DMS114 treated with DMSO at 0.1 percent for 48 hours (cell line): ENCODE results near the gene GPR34.
"Not testable (repeated sequence)": the region's sequence is repeated elsewhere in the genome, so short reads cannot be mapped to it uniquely, and the experiment has no call there.

ENCODE experiments used
- DNase-seq: peaks from one replicate; lab custom pipeline; 2025; ENCODE audit not compliant: unreplicated experiment; lab: John Stamatoyannopoulos, UW

Gene GPR34

DNA sequence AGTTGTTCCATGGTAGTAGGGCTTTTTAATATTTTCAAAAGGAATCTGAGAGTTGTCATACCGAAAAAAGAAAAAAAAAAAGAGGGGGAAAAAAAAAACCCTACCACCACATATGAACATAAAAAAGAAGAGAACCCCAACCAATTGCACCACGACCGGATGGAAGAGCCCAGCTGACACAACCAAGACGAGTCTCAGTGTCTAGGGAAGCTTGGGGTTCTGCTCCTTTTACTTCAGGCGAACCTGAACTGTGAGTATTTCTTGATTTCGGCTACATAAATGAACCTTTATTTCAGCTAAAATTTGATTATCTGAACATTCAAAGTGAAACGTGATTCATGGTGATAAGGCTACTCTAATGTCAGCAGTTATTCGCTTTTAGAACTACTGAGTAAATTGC is at the start of gene GPR34:
Gene GPR34 (plus strand): TSS at position 139 of the 400 bp plus-strand sequence. CDS start 6,661 bp downstream, outside the sequence.
- DNase-seq = no peak

GRCh38 chrX:41646201-41646600 is 42.6 kb upstream of the GPR34 start:
- DNase-seq = not testable (repeated sequence)

DNA sequence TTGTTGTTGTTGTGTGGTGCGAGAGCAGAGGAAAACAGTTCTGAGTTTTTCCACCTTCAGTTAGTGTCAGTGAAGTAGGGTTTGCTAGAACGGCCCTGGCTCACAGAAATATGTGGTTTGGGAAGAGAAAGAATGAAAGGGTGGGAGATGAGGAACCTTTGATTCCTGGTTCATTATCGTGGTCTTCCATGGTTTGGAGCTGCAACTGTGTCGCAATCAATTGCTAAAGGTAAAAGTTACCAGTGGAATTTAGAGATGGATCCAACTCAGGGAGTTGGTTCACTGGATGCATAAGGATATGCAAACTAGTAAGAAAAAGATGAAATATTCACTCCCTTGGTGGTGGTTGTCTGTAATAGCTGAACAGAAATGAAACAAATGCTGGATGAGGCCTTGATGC is 35.6 kb upstream of the GPR34 start:
- no peak for DNase-seq

- no peak for DNase-seq
These were observed 33.7 kb upstream of the GPR34 start for GRCh38 chrX:41655101-41655500.

DNA sequence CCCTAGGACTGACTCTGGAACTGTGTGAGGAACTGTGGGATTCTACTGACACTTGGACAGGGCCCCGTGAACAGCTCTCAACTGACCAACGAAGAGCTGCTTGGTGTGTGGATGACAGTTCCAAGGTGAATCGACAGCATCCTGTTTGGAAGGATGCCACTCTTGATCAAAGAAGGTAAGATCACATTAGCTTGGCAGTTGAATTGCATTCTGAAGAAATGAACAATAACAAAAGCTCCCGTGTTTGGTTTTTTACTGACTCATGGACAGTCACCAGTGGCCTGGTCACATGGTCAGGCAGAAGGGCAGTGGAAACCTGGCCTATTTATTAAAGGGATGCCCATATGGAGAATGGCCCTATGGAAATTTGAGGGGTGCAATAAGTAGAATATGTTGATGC is 33.1 kb upstream of the GPR34 start:
- DNase-seq = no peak

GRCh38 chrX:41661366-41662095 is 27.2 kb upstream of the GPR34 start:
- DNase-seq = no peak

DNA sequence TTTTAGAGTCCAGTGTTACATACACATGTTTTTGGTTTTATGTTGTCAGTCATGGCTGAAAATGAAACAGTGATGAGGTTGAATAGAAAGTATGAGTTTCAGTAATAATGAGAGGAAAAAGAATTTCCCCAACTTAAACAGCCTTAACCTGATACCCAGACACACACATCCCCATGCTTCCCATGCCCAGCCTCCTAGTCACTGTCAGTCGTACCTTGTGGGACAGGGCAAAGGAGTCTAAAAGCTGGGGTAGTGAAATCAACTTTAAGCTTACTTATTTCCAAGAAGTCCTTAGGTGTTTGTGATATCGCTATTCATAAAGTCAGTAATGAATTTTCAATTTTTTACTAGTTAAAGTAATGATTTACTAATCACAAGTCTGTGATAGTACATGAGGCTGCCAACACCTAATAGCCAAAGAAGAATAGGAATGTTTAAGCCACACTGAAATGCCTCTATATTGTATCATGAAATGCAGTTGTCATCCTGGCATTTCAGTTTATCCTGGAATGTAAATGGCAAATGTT is 24.3 kb upstream of the GPR34 start:
- DNase-seq = no peak

DNA sequence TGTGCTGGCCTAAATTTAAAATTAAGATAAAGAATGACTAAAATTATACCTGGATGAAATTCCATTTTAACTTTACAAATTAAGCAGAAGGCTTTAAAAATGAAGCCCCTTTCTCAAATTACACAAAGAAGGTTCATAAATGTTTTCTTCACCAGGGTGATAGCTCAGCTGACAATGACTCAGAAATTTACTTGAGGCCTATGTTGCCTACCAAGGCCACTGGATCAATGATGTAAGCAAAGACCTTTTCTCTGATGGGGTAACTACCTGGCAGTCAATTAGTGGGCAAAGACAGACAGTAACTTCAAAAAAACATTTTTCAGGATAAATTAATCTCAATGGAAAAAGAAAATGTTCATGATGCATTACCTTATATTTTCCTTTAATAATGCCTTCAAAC is 23.9 kb upstream of the GPR34 start:
- no peak for DNase-seq

DNA sequence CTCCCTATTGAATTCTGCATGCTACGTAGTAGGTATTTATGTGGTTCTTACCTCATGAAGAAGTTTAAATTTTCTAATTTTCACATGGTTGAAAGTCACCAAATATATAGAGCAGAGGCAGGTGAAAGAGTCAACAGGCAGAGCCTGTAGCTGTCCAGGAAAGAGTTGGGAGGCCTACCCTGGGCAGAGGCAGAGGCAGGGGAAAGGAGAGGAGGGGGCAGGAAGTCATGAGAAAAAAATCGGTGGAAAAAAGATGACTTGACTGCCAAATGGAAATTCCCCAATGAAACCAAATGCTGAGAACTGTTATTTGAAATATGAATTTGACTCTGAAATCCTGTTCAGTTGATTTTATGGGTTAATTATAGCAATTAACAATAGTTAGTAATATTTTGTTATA is 23.1 kb upstream of the GPR34 start:
- DNase-seq = no peak

- DNase-seq = no peak
These were observed 22.5 kb upstream of the GPR34 start for GRCh38 chrX:41666251-41666650.

- no peak for DNase-seq
These were observed 21.1 kb upstream of the GPR34 start for GRCh38 chrX:41667631-41668030.

GRCh38 chrX:41670112-41670511 is 18.7 kb upstream of the GPR34 start:
- DNase-seq = no peak

DNA sequence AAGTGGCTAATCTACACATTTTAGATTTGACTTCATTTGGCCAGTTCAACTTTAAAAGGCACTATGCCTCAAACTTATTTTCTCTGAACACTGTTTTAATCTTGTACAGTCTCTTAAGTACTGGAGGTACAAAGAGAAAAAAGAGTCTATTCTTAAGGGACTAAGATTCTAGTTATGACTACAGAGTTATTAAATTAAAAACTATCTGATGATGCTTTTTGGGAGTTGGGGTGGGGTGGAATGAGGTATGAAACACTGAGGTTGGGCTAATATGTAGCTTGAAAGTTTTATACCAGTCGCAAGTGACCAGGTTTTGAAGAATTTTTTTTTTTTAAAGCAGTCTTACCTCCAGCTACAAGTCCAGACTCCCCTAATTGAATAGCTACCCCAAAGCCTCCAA is 17.7 kb upstream of the GPR34 start:
- DNase-seq = no peak

DNA sequence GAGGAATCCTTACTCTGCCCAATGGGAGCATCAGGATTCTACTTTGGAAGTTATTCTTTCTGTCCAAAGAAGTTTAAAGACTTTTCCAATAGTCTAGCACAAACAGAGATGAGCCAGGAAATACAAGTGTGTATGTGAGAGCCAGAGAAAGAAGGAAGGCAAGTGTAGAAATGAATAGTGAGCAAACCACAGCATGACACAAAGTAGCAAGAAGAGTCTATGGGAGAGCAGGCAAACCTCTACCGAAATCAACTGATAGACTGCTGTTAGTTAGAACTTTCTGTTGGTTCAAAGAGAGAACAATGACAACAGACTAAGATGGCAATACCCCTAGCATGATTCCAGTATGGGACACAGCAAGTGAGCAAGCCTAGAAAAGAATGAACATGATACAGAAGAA is 16.1 kb upstream of the GPR34 start:
- no peak for DNase-seq

DNA sequence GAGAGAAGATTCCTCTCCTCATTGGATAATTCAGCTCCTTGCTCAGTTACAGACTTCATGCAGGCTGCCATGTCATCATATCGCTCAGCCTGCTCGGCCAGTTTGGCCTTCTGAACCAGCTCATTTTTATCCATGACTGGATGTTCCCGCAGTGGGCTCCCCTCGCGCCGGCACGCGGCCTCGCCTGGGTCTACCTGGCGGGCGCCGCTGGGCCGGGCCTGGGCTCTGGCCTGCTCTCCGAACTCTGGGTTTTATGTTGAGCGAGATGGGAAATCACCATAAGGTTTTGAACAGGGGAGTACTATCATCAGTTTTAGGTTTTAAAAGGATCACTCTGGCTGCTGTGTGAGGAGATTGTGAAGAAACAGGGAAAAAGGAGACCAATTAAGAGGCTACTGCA is 12.4 kb upstream of the GPR34 start:
- DNase-seq = not testable (repeated sequence)

DNA sequence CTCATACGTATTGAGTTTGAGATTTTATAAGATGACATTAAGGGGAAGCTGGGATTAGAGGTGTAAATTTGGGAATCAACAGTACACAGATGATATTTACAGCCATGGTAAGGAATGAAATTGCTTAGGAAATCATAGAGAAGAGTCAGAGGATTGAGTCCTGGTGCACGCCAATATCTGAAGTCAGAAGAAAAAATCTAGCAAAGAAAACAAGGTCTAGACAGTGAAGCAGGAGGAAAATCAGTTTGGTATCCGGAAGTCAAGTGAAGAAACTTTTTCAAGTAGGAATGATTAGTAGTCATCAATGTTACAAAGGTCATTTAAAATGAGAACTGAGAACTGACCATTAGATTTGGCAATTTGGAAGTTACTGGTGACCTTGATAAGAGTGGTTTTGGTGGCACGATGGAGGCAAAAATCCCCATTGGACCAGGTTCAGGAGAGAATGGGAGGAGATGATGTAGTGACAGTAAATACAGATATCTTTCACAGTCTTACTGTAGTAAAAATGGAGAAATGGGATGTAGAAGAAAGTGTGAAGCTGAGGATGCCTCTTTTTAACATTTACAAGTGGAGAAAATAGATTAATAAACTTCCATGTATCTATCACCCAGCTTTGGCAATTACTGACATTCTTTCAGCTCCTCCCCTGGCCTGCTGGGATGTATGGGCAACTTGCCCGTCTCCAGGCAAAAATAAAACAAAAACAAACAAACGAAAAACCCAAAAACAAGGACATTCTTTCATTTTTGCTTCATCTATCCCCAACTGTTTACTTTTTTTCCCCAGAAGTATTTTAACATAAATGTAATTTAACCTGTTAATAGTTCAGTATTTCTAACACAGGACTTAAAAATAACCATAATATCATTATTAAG is 11.4 kb upstream of the GPR34 start:
- no peak for DNase-seq

GRCh38 chrX:41684138-41684537 is 4.6 kb upstream of the GPR34 start:
- no peak for DNase-seq

DNA sequence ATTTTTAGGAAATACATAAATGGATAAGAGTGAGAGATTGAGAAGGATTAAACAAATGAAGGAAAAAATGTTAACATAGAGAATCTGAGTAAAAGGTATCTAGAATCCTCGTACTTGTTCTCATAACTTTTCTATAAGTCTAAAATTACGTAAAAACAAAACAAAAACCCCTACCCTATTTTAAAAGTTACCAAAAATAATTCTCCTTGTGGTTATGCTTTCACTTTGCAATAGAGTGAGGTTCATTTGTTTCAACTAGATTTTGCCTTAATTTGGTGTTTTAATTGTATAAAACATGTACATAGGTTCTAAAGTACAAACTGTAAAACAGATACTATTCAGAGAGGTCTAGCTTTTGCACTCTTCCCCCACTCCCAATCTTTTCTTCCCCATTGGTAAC is 3.8 kb upstream of the GPR34 start:
- no peak for DNase-seq

DNA sequence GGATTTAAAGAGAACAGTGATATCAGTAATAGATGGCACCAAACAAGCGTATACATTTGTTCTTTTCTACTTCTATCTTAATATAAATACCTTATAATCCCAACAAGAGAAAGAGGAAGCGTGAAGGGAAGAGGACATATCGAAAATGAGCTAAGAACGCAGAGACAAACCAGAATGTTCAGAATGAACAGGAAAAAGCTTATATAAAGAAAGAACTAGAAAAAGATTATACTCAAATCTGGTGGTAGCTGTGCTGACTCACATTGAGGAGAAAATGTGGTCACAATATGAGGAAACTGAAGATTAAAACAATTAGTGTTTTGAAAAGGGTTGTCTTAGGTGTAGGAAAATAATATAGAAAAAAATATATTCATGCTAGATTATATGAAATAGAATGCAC is 2.0 kb upstream of the GPR34 start:
- DNase-seq = no peak

DNA sequence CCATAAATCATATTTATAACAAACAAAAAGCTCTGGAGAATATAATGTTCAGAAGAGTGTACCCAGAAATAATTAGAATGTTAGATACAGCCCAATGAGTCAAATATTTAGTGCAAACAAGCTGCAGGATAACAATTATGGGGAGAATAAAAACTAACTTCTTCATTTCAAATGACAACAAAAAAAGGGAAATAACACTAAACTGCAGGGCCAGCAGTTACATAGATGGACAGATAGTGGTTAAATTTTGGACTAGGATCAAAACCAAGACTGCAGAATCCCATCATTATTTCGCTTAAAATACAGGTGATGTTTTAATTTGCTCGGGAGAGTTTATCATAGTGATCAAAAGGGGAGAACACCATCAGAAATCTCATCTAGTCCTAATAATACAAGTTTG is 617 bp upstream of the GPR34 start:
- DNase-seq = no peak

- no peak for DNase-seq
These were observed 938 bp downstream of the GPR34 start for GRCh38 chrX:41689711-41690110.

GRCh38 chrX:41692162-41692749 is 3.5 kb downstream of the GPR34 start:
- no peak for DNase-seq
